Prostate gland (tissue), 2 donors: ENCODE data around the gene ZNRF3. TPM values are rescaled to one million over a fixed set of nuclear protein-coding genes. Genes with fewer than 3 reads are reported as not detected.
"Not testable (repeated sequence)": the region's sequence is repeated elsewhere in the genome, so short reads cannot be mapped to it uniquely, and the experiment has no call there.

Experiments used
- DNase-seq: peaks from one replicate; pipeline ENCODE4 v3.0.0-alpha.2; 2019; ENCODE audit warnings: low spot score
- H3K27ac ChIP-seq, 2 donors: fragments of 200-600 bp; sonication (generic); 2 replicates each; pipeline ENCODE4 v1.5.1; 2017 to 2019
- H3K27me3 ChIP-seq: fragments of 200-600 bp; sonication (generic); replicated peaks from 2 replicates; pipeline ENCODE4 v1.5.1; 2019; ENCODE audit not compliant: insufficient read depth
- H3K36me3 ChIP-seq, 2 donors: fragments of 200-600 bp; sonication (generic); 1 replicate in 1 of 2; 2 replicates in 1 of 2; pipeline versions ENCODE4 v1.5.1 to v1.8.1; 2017 to 2019
- H3K4me1 ChIP-seq: fragments of 200-600 bp; sonication (generic); replicated peaks from 2 replicates; pipeline ENCODE4 v1.5.1; 2019
- H3K4me3 ChIP-seq, 2 donors: fragments of 200-600 bp; sonication (generic); 2 replicates each; pipeline ENCODE4 v1.5.1; 2017 to 2019
- H3K9me3 ChIP-seq: fragments of 200-600 bp; sonication (generic); 2 replicates; pipeline ENCODE4 v1.5.1; 2017
- POLR2A ChIP-seq: fragments of 450-650 bp; IDR thresholded peaks from one replicate; pipeline ENCODE4 v1.6.1; 2016; ENCODE audit warnings: antibody characterized with exemption, mild to moderate bottlenecking
- POLR2AphosphoS5 ChIP-seq: sonication (generic); formaldehyde crosslinking; IDR thresholded peaks from one replicate; pipeline ENCODE4 v1.6.1; 2017; ENCODE audit warnings: antibody characterized with exemption
- whole genome bisulfite sequencing: methylation state at CpG from one replicate; pipeline ENCODE4 v1.1.5; 2018; 5-methylcytosine and 5-hydroxymethylcytosine counted together
- intact Hi-C: fragments of 100-400 bp; cut with DNase I; formaldehyde crosslinking; loops from one replicate; pipeline ENCODE4 v1.14.2; 2022
- total RNA-seq, 2 donors: library from RNA; depleted of rRNA; stranded (reverse); fragments of >200 nt; gene quantifications; one replicate each; pipeline ENCODE4 v1.1.0, GENCODE V29; 2016
- TF ChIP-seq, protein P1 (sequence below), 4 experiments: fragments of 200-600 bp in 2 of 4; fragments of 450-650 bp in 2 of 4; sonication (generic) in 2 of 4; IDR thresholded peaks; 1 replicate in 3 of 4; 2 replicates in 1 of 4; pipeline ENCODE4 v1.5.1; 2016 to 2019; ENCODE audit warnings: antibody characterized with exemption in 4 of 4, mild to moderate bottlenecking in 2 of 4, moderate library complexity in 2 of 4

The ZNRF3 gene
- total RNA-seq, 2 donors from 2014 or later: 38.5 to 46.1 TPM

DNA sequence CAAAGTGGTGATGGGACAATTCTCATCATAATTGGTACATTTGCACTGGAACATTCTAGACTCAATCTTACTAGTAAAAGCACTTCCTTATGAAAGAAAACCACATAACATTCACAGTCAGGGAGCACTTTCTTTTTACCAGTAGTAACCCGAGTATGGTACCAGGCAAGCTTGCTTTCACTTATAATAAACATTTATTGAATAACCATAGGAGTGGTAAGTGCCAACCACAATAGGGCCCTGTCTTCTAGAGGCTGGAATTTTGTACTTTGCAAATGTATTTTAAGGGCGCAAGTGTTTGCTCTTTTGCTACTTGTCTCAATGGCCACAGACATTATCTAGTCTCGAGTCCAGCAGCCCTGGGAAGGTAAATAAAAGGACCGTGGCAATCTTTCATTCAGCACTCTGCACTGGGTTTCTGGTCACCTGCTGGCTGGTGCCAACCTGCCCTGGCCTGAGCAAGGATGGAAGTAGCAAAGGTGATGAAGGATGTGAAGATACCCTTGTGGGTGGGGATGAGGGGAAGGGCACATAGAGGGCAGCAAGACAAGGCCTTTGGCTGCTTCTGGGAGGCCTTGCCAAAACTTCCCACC lies 154.1 kb downstream of the ZNRF3 start:
- Histone ChIP-seq H3K4me3 (no peak overlapping the region), H3K27me3 (no peaks in the 10 kb centered on the region), H3K4me1 (peaks cover 3% of the 10 kb centered on the region), H3K36me3 (no peaks in the 10 kb centered on the region), H3K27ac (peak overlapping the region in 1 of 2 donors; percentile 38), H3K9me3 (no peaks in the 10 kb centered on the region)
- TF ChIP-seq POLR2AphosphoS5 (no peak), POLR2A (no peak)
- TF ChIP-seq, protein P1, sequence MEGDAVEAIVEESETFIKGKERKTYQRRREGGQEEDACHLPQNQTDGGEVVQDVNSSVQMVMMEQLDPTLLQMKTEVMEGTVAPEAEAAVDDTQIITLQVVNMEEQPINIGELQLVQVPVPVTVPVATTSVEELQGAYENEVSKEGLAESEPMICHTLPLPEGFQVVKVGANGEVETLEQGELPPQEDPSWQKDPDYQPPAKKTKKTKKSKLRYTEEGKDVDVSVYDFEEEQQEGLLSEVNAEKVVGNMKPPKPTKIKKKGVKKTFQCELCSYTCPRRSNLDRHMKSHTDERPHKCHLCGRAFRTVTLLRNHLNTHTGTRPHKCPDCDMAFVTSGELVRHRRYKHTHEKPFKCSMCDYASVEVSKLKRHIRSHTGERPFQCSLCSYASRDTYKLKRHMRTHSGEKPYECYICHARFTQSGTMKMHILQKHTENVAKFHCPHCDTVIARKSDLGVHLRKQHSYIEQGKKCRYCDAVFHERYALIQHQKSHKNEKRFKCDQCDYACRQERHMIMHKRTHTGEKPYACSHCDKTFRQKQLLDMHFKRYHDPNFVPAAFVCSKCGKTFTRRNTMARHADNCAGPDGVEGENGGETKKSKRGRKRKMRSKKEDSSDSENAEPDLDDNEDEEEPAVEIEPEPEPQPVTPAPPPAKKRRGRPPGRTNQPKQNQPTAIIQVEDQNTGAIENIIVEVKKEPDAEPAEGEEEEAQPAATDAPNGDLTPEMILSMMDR (IDR thresholded peaks at IDR 0.05): no peak
- no peak for DNase-seq
- intact Hi-C loops: loop anchor here (10.0 kb wide), 2 partner anchors 153 to 433 kb away; partner anchors contain the start of gene ZNRF3
- 45% methylated on average over 4 of the region's 4 CpGs for WGBS

DNA sequence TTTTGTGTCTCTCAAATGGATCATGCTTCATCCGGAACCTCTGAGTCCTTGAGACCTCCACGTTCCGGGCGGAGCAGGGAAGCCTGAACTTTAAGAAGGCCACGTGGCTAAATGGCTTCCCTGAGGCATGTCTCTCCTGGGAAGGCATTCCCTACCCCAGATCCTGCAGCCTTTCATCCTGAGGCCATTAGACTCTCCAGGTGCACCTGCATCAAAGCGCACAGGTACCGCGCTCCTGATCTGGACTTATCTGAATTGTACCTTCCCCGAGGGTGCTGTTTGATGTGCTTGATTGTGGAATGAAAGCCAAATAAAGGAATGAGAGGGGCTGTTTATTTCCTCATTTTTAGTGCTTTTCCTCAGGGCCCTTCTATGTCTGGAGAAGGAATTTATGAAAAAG lies 155.8 kb downstream of the ZNRF3 start:
- 59% methylated on average over 9 of the region's 9 CpGs for WGBS
- TF ChIP-seq, protein P1 (IDR thresholded peaks at IDR 0.05): no peak
- TF ChIP-seq POLR2A (no peak), POLR2AphosphoS5 (no peak)
- no peaks in the 10 kb centered on the region for H3K9me3 ChIP-seq
- H3K27me3 ChIP-seq: no peaks in the 10 kb centered on the region
- no peak overlapping the region for H3K4me3 ChIP-seq
- peaks cover 3% of the 10 kb centered on the region for H3K4me1 ChIP-seq
- DNase-seq: no peak
- no peaks in the 10 kb centered on the region for H3K36me3 ChIP-seq
- no peak overlapping the region for H3K27ac ChIP-seq
- intact Hi-C loops: loop anchor here (10.0 kb wide), 2 partner anchors 154 to 434 kb away; partner anchors contain the start of gene ZNRF3

DNA sequence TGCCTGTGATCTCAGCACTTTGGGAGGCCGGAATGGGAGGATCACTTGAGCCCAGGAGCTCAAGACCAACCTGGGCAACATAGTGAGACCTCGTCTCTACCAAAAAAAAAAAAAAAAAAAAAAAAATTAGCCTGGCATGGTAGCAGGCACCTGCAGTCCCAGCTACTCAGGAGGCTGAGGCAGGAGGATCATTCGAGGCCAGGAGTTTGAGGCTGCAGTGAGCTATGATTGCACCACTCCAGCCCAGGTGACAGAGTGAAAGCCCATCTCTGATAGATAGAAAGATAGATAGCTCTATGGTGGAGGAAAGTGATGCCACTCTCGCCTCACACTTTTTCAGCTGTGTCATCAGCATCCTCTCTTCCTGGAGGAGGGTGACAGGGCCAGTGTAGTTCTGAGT lies 156.3 kb downstream of the ZNRF3 start:
- not testable (repeated sequence) for H3K36me3 ChIP-seq, H3K27ac ChIP-seq, H3K4me1 ChIP-seq, H3K27me3 ChIP-seq, H3K9me3 ChIP-seq, DNase-seq, H3K4me3 ChIP-seq
- intact Hi-C loops: loop anchor here (2.0 to 10.0 kb wide), 3 partner anchors 155 to 435 kb away; partner anchors contain the start of gene ZNRF3
- 88% methylated on average over 4 of the region's 4 CpGs for WGBS

DNA sequence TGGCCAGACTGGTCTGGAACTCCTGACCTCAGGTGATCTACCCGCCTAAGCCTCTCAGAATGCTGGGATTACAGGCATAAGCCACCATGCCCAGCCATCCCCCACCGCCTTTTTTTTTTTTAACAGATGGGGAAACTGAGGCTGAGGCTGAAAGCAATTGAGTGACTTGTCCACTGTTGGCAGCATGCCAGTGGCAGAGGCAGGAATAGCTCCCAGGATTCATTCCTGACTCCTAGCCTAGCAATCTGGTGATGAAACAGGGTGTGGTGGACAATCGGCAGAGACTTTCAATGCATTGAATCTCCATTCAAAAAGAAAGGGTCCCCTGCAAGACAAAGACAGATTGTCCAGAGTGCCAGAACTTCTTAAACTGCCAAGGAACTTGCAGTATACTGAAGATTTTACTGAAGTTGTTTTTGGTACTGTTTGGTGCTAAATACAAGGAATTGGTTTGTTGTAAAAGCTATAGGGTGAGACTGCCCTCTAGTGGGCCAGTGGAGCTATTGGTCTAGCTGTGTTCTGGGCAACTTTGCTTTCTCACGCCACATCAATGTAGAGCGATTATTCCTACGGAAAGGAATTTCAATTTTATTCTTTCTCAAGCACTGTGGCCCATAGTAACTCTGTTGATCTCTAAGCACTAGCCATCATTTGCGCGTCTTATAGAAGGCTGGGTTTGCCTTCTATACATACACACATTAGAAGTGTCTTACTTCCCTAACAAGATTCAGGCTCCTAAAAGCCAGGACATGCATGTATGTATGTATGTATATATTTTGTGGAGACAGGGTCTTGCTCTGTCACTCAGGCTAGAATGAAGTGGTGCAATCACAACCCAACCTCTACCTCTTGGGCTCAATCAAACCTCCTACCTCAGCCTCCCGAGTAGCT lies 157.3 kb downstream of the ZNRF3 start:
- 25% methylated on average over 9 of the region's 9 CpGs for WGBS
- intact Hi-C loops: loop anchor here (2.0 kb wide), 1 partner anchor 186 kb away; no protein-coding TSS in a partner anchor

DNA sequence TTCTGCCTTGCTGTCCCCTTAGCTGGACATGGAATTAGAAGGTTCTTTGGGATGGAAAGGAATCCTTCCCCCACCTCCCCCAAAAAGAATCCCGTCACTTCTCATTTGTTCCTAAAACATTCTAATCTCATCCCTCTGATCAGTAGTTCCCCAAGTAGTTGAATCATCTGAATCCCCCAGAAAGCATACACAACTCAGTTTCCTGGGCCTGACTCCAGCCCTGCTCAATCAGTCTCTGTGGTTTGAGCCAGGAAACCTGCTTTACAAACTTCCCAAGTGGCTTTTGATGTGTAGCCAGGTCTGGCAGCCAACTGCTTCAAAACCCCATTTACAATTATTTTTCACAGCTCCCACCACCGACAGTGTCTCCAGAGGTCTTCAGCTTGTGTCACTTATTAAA lies 158.0 kb downstream of the ZNRF3 start:
- 4% methylated on average over 2 of the region's 2 CpGs for WGBS
- DNase-seq: no peak
- H3K9me3 ChIP-seq: no peaks in the 10 kb centered on the region
- peaks cover 3% of the 10 kb centered on the region for H3K4me1 ChIP-seq
- no peak overlapping the region for H3K27ac ChIP-seq
- H3K27me3 ChIP-seq: no peaks in the 10 kb centered on the region
- H3K36me3 ChIP-seq: peaks cover 0 to 1% of the 10 kb centered on the region in 2 donors
- intact Hi-C loops: loop anchor here (2.0 kb wide), 1 partner anchor 187 kb away; no protein-coding TSS in a partner anchor
- TF ChIP-seq, protein P1 (IDR thresholded peaks at IDR 0.05): no peak
- TF ChIP-seq POLR2AphosphoS5 (no peak), POLR2A (no peak)
- no peak overlapping the region for H3K4me3 ChIP-seq

More for the DNA sequence above, 157.3 kb downstream of the ZNRF3 start:
- TF ChIP-seq POLR2A (no peak), POLR2AphosphoS5 (peak; percentile 48)
- TF ChIP-seq, protein P1 (IDR thresholded peaks at IDR 0.05): peak; percentile 84 to 94 (median 94)
- Histone ChIP-seq H3K4me3 (no peak overlapping the region), H3K27me3 (no peaks in the 10 kb centered on the region), H3K36me3 (no peaks in the 10 kb centered on the region), H3K9me3 (no peaks in the 10 kb centered on the region), H3K4me1 (peaks cover 3% of the 10 kb centered on the region), H3K27ac (no peak overlapping the region)
- DNase-seq: peak; percentile 73
